K562 (cell line): ENCODE data around the gene CEACAM21. TPM values are rescaled to one million over a fixed set of nuclear protein-coding genes. Genes with fewer than 3 reads are reported as not detected.
A peak's percentile ranks its signal among the peaks of the same experiment; 100 is the strongest.

Experiments
- ATAC-seq: fragments of 200-7000 bp; cut with Tn5 transposase; 3 replicates; pipeline ENCODE4 v1.9.1; 2020; ENCODE audit warnings: moderate library complexity
- BruUV-seq: library from RNA; stranded (reverse); fragments of 400-500 nt; replicated peaks from 2 replicates; lab custom pipeline; 2021; lab: Mats Ljungman, UMichigan
- CTCF ChIA-PET: fragments of 300-600 bp; formaldehyde crosslinking; extraction: SDS; loops from one replicate; lab custom pipeline; 2021; ENCODE audit warnings: low intra/inter-chr PET ratio; lab: Yijun Ruan, JAX
- POLR2A ChIA-PET: fragments of 300-600, 350-650 bp; sonication (Branson Sonifier 250); formaldehyde crosslinking; extraction: SDS; loops from one replicate; lab custom pipeline; 2021; ENCODE audit warnings: antibody characterized with exemption, inconsistent platforms; lab: Yijun Ruan, JAX
- DNase-seq, 4 experiments: peaks; one replicate each; pipeline versions ENCODE4 v3.0.0 to v3.0.0-alpha.2; 2011 to 2018; ENCODE audit warnings: low spot score in 3 of 4, mixed read lengths in 3 of 4; ENCODE audit errors: extremely low read depth in 1 of 4
- FAIRE-seq: peaks from 2 replicates; lab custom pipeline; 2011; peaks lifted over from hg19 to GRCh38; lab: Jason Lieb, UNC
- H2AFZ ChIP-seq: 2 replicates; pipeline ENCODE4 v1.6.0; 2011; ENCODE audit warnings: low read depth, low read length, control low read depth, inconsistent platforms
- H3K27ac ChIP-seq: fragments of 200-600 bp; 3 replicates; pipeline ENCODE4 v1.8.0; 2011; ENCODE audit warnings: low read depth, mild to moderate bottlenecking, control low read depth, inconsistent platforms, low read length, moderate library complexity, mixed read lengths; ENCODE audit errors: extremely low read depth
- H3K27me3 ChIP-seq, 2 experiments: fragments of 300-600 bp in 1 of 2; 2 replicates in 1 of 2; 3 replicates in 1 of 2; pipeline versions ENCODE4 v1.6.0 to v1.8.0; 2011; ENCODE audit warnings: inconsistent platforms in 2 of 2, low read length in 2 of 2, mild to moderate bottlenecking in 1 of 2, mixed read lengths in 1 of 2, moderate library complexity in 1 of 2; ENCODE audit not compliant: control insufficient read depth in 2 of 2, insufficient read depth in 2 of 2
- H3K36me3 ChIP-seq: fragments of 300-600 bp; 3 replicates; pipeline ENCODE4 v1.8.0; 2011; ENCODE audit warnings: mild to moderate bottlenecking, low read length, inconsistent platforms; ENCODE audit not compliant: control insufficient read depth, insufficient read depth
- H3K4me1 ChIP-seq, 2 experiments: fragments of 200-600 bp in 1 of 2; replicated peaks in 1 of 2; 2 replicates in 1 of 2; 3 replicates in 1 of 2; pipeline versions ENCODE4 v1.5.1 to v1.8.0; 2011; ENCODE audit warnings: inconsistent platforms in 2 of 2, low read length in 2 of 2, mild to moderate bottlenecking in 1 of 2, mixed read lengths in 1 of 2, moderate library complexity in 1 of 2; ENCODE audit not compliant: control insufficient read depth in 2 of 2, insufficient read depth in 2 of 2
- H3K4me2 ChIP-seq: 2 replicates; pipeline ENCODE4 v1.6.1; 2011; ENCODE audit warnings: low read length, control low read depth, inconsistent platforms, mixed read lengths; ENCODE audit not compliant: insufficient read depth
- H3K4me3 ChIP-seq: fragments of 200-600 bp; sonication (generic), shearing (Covaris generic); 2 replicates; pipeline ENCODE4 v1.5.1; 2016; ENCODE audit warnings: control low read depth, inconsistent platforms
- H3K79me2 ChIP-seq: fragments of 200-600 bp; 3 replicates; pipeline ENCODE4 v1.8.0; 2011; ENCODE audit warnings: low read length, inconsistent platforms; ENCODE audit not compliant: control insufficient read depth, insufficient read depth
- H3K9ac ChIP-seq, 2 experiments: 2 replicates each; pipeline versions ENCODE4 v1.6.0 to v1.6.1; 2011; ENCODE audit warnings: low read depth in 2 of 2, low read length in 2 of 2, control low read depth in 1 of 2, inconsistent platforms in 1 of 2, mild to moderate bottlenecking in 1 of 2, mixed read lengths in 1 of 2; ENCODE audit not compliant: insufficient read depth in 1 of 2
- H3K9me1 ChIP-seq: one replicate; pipeline ENCODE4 v1.6.0; 2011; ENCODE audit warnings: inconsistent platforms, mild to moderate bottlenecking, low read length, moderate library complexity; ENCODE audit not compliant: control insufficient read depth, insufficient read depth
- H3K9me3 ChIP-seq: replicated peaks from 2 replicates; pipeline ENCODE4 v1.5.1; 2011; ENCODE audit warnings: low read depth, low read length, inconsistent platforms; ENCODE audit not compliant: control insufficient read depth, insufficient read depth
- H4K20me1 ChIP-seq: replicated peaks from 2 replicates; pipeline ENCODE4 v1.6.1; 2011; ENCODE audit warnings: low read length, inconsistent platforms, mixed read lengths; ENCODE audit not compliant: control insufficient read depth, insufficient read depth
- BMI1 ChIP-seq: fragments of 150-350 bp; IDR thresholded peaks from 2 replicates; pipeline ENCODE4 v1.6.1; 2014; ENCODE audit warnings: low read length
- CHD1 ChIP-seq: fragments of 200-600 bp; sonication (generic); IDR thresholded peaks from one replicate; pipeline ENCODE4 v1.6.1; 2012; ENCODE audit warnings: mild to moderate bottlenecking, moderate library complexity, low read length, inconsistent platforms
- HLTF ChIP-seq: fragments of 450-650 bp; IDR thresholded peaks from 2 replicates; pipeline ENCODE4 v1.6.1; 2016
- MECOM ChIP-seq: fragments of 250-450 bp; sonication (Bioruptor Pico); IDR thresholded peaks from 2 replicates; pipeline ENCODE4 v1.8.0; 2022; ENCODE audit warnings: inconsistent platforms
- NFIC ChIP-seq: fragments of 450-650 bp; IDR thresholded peaks from 2 replicates; pipeline ENCODE4 v1.6.1; 2017; ENCODE audit warnings: mild to moderate bottlenecking, inconsistent platforms
- PHB2 ChIP-seq: fragments of 450-650 bp; IDR thresholded peaks from 2 replicates; pipeline ENCODE4 v1.6.1; 2017; ENCODE audit warnings: low read depth
- ZNF431 ChIP-seq: sonication (generic); formaldehyde crosslinking; IDR thresholded peaks from 2 replicates; pipeline ENCODE4 v1.8.0; 2022; ENCODE audit warnings: mild to moderate bottlenecking, missing genetic modification reagents
- WGBS: fragments of 100-300 bp; shearing (Covaris generic); methylation state at CpG from one replicate; pipeline ENCODE4 v1.1.6; 2016; ENCODE audit warnings: low coverage, mixed read lengths; ENCODE audit not compliant: insufficient coverage; ENCODE audit errors: missing lambda C conversion rate; 5-methylcytosine and 5-hydroxymethylcytosine counted together
- in situ Hi-C: fragments of 300-500 bp; cut with MboI; formaldehyde crosslinking; loops from 4 replicates; pipeline ENCODE4 v1.15.0; 2018; ENCODE audit warnings: inconsistent platforms, mixed read lengths
- intact Hi-C: fragments of 100-400 bp; cut with micrococcal nuclease; formaldehyde crosslinking; loops from 2 replicates; pipeline ENCODE4 v1.14.2; 2022
- polyA plus RNA-seq, 8 experiments: library from polyadenylated mRNA; depleted of rRNA in 4 of 8; stranded (reverse) in 5 of 8; unstranded in 3 of 8; fragments of >200 nt; fragmentation: Nextera tagmentation in 2 of 8; fragmentation: Illumina TruSeq in 1 of 8; extraction: Ambion mirVana in 2 of 8; extraction: Trizol in 1 of 8; gene quantifications; 2 replicates each; pipeline versions ENCODE4 v1.2.1 to v1.2.3, GENCODE V29; 2011 to 2014; ENCODE audit warnings: inconsistent platforms in 1 of 8, missing spikeins in 1 of 8
- total RNA-seq, 7 experiments: library from RNA; depleted of rRNA in 6 of 7; stranded (reverse); fragments of >200 nt in 6 of 7; fragmentation: Illumina TruSeq in 2 of 7; extraction: Trizol in 2 of 7; gene quantifications; 2 replicates each; pipeline versions ENCODE4 v1.2.1 to v1.2.3, GENCODE V29; 2011 to 2021; ENCODE audit warnings: low replicate concordance in 1 of 7
- TF ChIP-seq, protein P1 (sequence below), 3 experiments: fragments of 200-800 bp in 1 of 3; sonication (Bioruptor generic) in 1 of 3; sonication (generic) in 1 of 3; formaldehyde crosslinking in 1 of 3; IDR thresholded peaks; 2 replicates each; pipeline versions ENCODE4 v1.6.1 to v1.8.0; 2016 to 2022; ENCODE audit warnings: mild to moderate bottlenecking in 2 of 3, missing compliant biosample characterization in 2 of 3, missing genetic modification characterization in 2 of 3, missing genetic modification reagents in 1 of 3
- TF ChIP-seq, protein P2 (sequence below), 2 experiments: fragments of 450-650 bp; conservative IDR thresholded peaks; 2 replicates each; pipeline ENCODE4 v1.6.1; 2017; ENCODE audit warnings: mild to moderate bottlenecking in 2 of 2, moderate library complexity in 2 of 2

CEACAM21 gene
- total and polyA plus RNA-seq, 9 of the 15 experiments (the other 6 are each of a cell fraction or from before 2014, with no cell fraction given) = 0.06 to 0.40 (median 0.18) TPM; not detected in 1

DNA sequence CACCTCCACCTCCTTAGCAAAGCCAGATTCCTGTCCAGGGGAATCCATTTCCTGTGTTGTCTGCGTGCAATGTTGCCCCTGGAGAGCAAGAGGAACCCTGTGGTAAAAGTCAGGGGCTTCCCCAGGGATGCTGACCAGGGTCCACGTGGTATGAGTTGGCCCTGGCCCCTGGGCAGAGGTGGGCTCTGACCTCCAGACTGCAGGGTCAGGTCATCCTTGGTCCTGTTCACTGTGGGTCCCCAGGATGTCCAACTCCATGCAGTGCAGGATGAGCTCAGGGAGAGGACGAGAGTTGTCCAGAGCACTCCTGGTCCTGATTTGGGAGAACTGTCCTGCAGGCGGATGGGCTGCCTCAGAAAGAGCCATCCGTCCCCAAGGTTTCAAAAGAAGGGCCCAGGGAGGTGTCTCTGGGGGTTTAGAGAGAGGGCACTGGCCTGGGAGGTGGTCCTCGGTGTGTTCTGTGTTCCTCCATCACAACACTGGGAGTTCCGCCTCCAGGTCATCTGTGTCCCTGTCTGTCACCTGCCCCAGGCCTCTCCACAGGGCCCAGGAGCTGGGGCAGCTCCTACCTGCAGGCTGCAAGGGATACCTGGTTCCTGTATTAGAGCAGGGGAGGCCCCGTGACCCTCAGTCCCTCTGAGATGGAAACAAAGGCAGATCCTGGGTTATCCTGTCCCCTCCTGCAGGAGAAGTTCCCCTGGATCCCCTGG is 52.2 kb downstream of the CEACAM21 start:
- no peaks in the 10 kb centered on the region for H3K4me1 ChIP-seq
- ChIA-PET CTCF (interaction anchor here (0.6 kb wide), 1 partner anchor 110 kb away, joined by 3 read pairs; no protein-coding TSS in a partner anchor), POLR2A (interaction anchor here (1.3 kb wide), 1 partner anchor 21 kb away, joined by 4 read pairs; no protein-coding TSS in a partner anchor)
- H3K4me3 ChIP-seq = no peak overlapping the region
- H4K20me1 ChIP-seq = no peaks in the 10 kb centered on the region
- no peaks in the 10 kb centered on the region for H3K9me1 ChIP-seq
- no peak overlapping the region for H3K4me2 ChIP-seq
- intact Hi-C loops = no loop called here
- in situ Hi-C loops = no loop called here
- WGBS = 0% methylated on average over 6 of the region's 8 CpGs
- 0 out of 4 replicates have a peak overlapping the region, but pooled peaks of 1 of the 2 experiments have one; percentile 17 for H3K9ac ChIP-seq
- no peak for DNase-seq
- TF ChIP-seq MECOM (no peak), BMI1 (no peak), HLTF (no peak), PHB2 (no peak), CHD1 (no peak), ZNF431 (CRISPR knock-in tag) (no peak), NFIC (no peak)
- TF ChIP-seq, protein P1, sequence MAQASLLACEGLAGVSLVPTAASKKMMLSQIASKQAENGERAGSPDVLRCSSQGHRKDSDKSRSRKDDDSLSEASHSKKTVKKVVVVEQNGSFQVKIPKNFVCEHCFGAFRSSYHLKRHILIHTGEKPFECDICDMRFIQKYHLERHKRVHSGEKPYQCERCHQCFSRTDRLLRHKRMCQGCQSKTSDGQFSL (CRISPR knock-in tag; IDR thresholded peaks at IDR 0.05) = no peak
- TF ChIP-seq, protein P1 (tag; IDR thresholded peaks at IDR 0.05) = no peak
- TF ChIP-seq, protein P2, sequence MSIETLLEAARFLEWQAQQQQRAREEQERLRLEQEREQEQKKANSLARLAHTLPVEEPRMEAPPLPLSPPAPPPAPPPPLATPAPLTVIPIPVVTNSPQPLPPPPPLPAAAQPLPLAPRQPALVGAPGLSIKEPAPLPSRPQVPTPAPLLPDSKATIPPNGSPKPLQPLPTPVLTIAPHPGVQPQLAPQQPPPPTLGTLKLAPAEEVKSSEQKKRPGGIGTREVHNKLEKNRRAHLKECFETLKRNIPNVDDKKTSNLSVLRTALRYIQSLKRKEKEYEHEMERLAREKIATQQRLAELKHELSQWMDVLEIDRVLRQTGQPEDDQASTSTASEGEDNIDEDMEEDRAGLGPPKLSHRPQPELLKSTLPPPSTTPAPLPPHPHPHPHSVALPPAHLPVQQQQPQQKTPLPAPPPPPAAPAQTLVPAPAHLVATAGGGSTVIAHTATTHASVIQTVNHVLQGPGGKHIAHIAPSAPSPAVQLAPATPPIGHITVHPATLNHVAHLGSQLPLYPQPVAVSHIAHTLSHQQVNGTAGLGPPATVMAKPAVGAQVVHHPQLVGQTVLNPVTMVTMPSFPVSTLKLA (conservative IDR thresholded peaks at IDR 0.05) = no peak
- no peak for FAIRE-seq
- H3K27me3 ChIP-seq = peaks cover 0 to 5% of the 10 kb centered on the region in 2 experiments; a peak in 1 of 5 replicates
- no peak overlapping the region for H2AFZ ChIP-seq
- H3K79me2 ChIP-seq = no peaks in the 10 kb centered on the region
- no peaks in the 10 kb centered on the region for H3K9me3 ChIP-seq
- BruUV-seq = no TSS peak
- no peak overlapping the region for H3K27ac ChIP-seq
- no peaks in the 10 kb centered on the region for H3K36me3 ChIP-seq
- ATAC-seq = no peak

Other genes with a start within 250 kb of the CEACAM21 start
Only the 7 nearest of the 13 such genes appear.
- 44.5 and 52.5 TPM in 2 replicates for gene BCKDHA, start 178.3 kb upstream of the CEACAM21 start, total RNA-seq (2014; rRNA removed)
- 2.0 and 4.8 TPM in 2 replicates for gene BCKDHA, start 178.3 kb upstream of the CEACAM21 start, total RNA-seq (2014; rRNA removed; fragmentation: Illumina TruSeq; extraction: Trizol)
- 10.6 and 14.0 TPM in 2 replicates for gene BCKDHA, start 178.3 kb upstream of the CEACAM21 start, total RNA-seq (2015; rRNA removed; fragmentation: Illumina TruSeq; extraction: Trizol)
- 14.6 and 16.6 TPM in 2 replicates for gene BCKDHA, start 178.3 kb upstream of the CEACAM21 start, total RNA-seq (2021)
- gene BCKDHA, start 178.3 kb upstream of the CEACAM21 start, polyA plus RNA-seq (2011; rRNA removed) = 14.1 and 30.0 TPM in 2 replicates
- gene BCKDHA, start 178.3 kb upstream of the CEACAM21 start, polyA plus RNA-seq (2014; fragmentation: Illumina TruSeq; extraction: Trizol) = 24.0 and 28.8 TPM in 2 replicates
- gene BCKDHA, start 178.3 kb upstream of the CEACAM21 start, polyA plus RNA-seq (2014; fragmentation: Nextera tagmentation; extraction: Ambion mirVana) = 1 to 10 TPM; 4.5 to 6.4 TPM
- gene BCKDHA, start 178.3 kb upstream of the CEACAM21 start, polyA plus RNA-seq (2014; rRNA removed) = 23.0 and 26.9 TPM in 2 replicates
- gene B3GNT8, start 148.8 kb upstream of the CEACAM21 start, total RNA-seq (2014; rRNA removed) = 1.00 and 2.3 TPM in 2 replicates
- not detected in 2 replicates for gene B3GNT8, start 148.8 kb upstream of the CEACAM21 start, total RNA-seq (2014; rRNA removed; fragmentation: Illumina TruSeq; extraction: Trizol)
- 0.83 and 0.90 TPM in 2 replicates for gene B3GNT8, start 148.8 kb upstream of the CEACAM21 start, total RNA-seq (2015; rRNA removed; fragmentation: Illumina TruSeq; extraction: Trizol)
- gene B3GNT8, start 148.8 kb upstream of the CEACAM21 start, total RNA-seq (2021) = 2.9 and 3.4 TPM in 2 replicates
- 0.23 and 0.35 TPM in 2 replicates for gene B3GNT8, start 148.8 kb upstream of the CEACAM21 start, polyA plus RNA-seq (2011; rRNA removed)
- gene B3GNT8, start 148.8 kb upstream of the CEACAM21 start, polyA plus RNA-seq (2014; fragmentation: Illumina TruSeq; extraction: Trizol) = 0.21 and 2.0 TPM in 2 replicates
- under 1 TPM in 1 of 2 experiments, not detected in 1; 0.11 TPM for gene B3GNT8, start 148.8 kb upstream of the CEACAM21 start, polyA plus RNA-seq (2014; fragmentation: Nextera tagmentation; extraction: Ambion mirVana)
- 0.65 and 1.3 TPM in 2 replicates for gene B3GNT8, start 148.8 kb upstream of the CEACAM21 start, polyA plus RNA-seq (2014; rRNA removed)
- gene DMAC2, start 136.3 kb upstream of the CEACAM21 start, total RNA-seq (2014; rRNA removed) = 39.1 and 43.5 TPM in 2 replicates
- gene DMAC2, start 136.3 kb upstream of the CEACAM21 start, total RNA-seq (2014; rRNA removed; fragmentation: Illumina TruSeq; extraction: Trizol) = 33.0 and 34.1 TPM in 2 replicates
- gene DMAC2, start 136.3 kb upstream of the CEACAM21 start, total RNA-seq (2015; rRNA removed; fragmentation: Illumina TruSeq; extraction: Trizol) = 43.1 and 43.2 TPM in 2 replicates
- 51.5 and 55.0 TPM in 2 replicates for gene DMAC2, start 136.3 kb upstream of the CEACAM21 start, total RNA-seq (2021)
- gene DMAC2, start 136.3 kb upstream of the CEACAM21 start, polyA plus RNA-seq (2011; rRNA removed) = 45.3 and 64.1 TPM in 2 replicates
- 58.1 and 59.4 TPM in 2 replicates for gene DMAC2, start 136.3 kb upstream of the CEACAM21 start, polyA plus RNA-seq (2014; fragmentation: Illumina TruSeq; extraction: Trizol)
- 10 to 100 TPM; 12.9 to 20.2 TPM for gene DMAC2, start 136.3 kb upstream of the CEACAM21 start, polyA plus RNA-seq (2014; fragmentation: Nextera tagmentation; extraction: Ambion mirVana)
- 61.0 and 61.2 TPM in 2 replicates for gene DMAC2, start 136.3 kb upstream of the CEACAM21 start, polyA plus RNA-seq (2014; rRNA removed)
- gene ERICH4, start 133.0 kb upstream of the CEACAM21 start, total RNA-seq (2014; rRNA removed) = not detected in 2 replicates
- not detected in 2 replicates for gene ERICH4, start 133.0 kb upstream of the CEACAM21 start, total RNA-seq (2014; rRNA removed; fragmentation: Illumina TruSeq; extraction: Trizol)
- not detected in 2 replicates for gene ERICH4, start 133.0 kb upstream of the CEACAM21 start, total RNA-seq (2015; rRNA removed; fragmentation: Illumina TruSeq; extraction: Trizol)
- not detected in 2 replicates for gene ERICH4, start 133.0 kb upstream of the CEACAM21 start, total RNA-seq (2021)
- gene ERICH4, start 133.0 kb upstream of the CEACAM21 start, polyA plus RNA-seq (2011; rRNA removed) = 0.08 TPM in 1 of 2 replicates, not detected in the other
- not detected in 2 replicates for gene ERICH4, start 133.0 kb upstream of the CEACAM21 start, polyA plus RNA-seq (2014; fragmentation: Illumina TruSeq; extraction: Trizol)
- gene ERICH4, start 133.0 kb upstream of the CEACAM21 start, polyA plus RNA-seq (2014; fragmentation: Nextera tagmentation; extraction: Ambion mirVana) = not detected
- not detected in 2 replicates for gene ERICH4, start 133.0 kb upstream of the CEACAM21 start, polyA plus RNA-seq (2014; rRNA removed)
- not detected in 2 replicates for gene CEACAM4, start 50.9 kb downstream of the CEACAM21 start, total RNA-seq (2014; rRNA removed)
- gene CEACAM4, start 50.9 kb downstream of the CEACAM21 start, total RNA-seq (2014; rRNA removed; fragmentation: Illumina TruSeq; extraction: Trizol) = not detected in 2 replicates
- gene CEACAM4, start 50.9 kb downstream of the CEACAM21 start, total RNA-seq (2015; rRNA removed; fragmentation: Illumina TruSeq; extraction: Trizol) = not detected in 2 replicates
- not detected in 2 replicates for gene CEACAM4, start 50.9 kb downstream of the CEACAM21 start, total RNA-seq (2021)
- gene CEACAM4, start 50.9 kb downstream of the CEACAM21 start, polyA plus RNA-seq (2011; rRNA removed) = not detected in 2 replicates
- not detected in 2 replicates for gene CEACAM4, start 50.9 kb downstream of the CEACAM21 start, polyA plus RNA-seq (2014; fragmentation: Illumina TruSeq; extraction: Trizol)
- gene CEACAM4, start 50.9 kb downstream of the CEACAM21 start, polyA plus RNA-seq (2014; fragmentation: Nextera tagmentation; extraction: Ambion mirVana) = not detected
- not detected in 2 replicates for gene CEACAM4, start 50.9 kb downstream of the CEACAM21 start, polyA plus RNA-seq (2014; rRNA removed)
- gene CEACAM7, start 112.1 kb downstream of the CEACAM21 start, total RNA-seq (2014; rRNA removed) = not detected in 2 replicates
- gene CEACAM7, start 112.1 kb downstream of the CEACAM21 start, total RNA-seq (2014; rRNA removed; fragmentation: Illumina TruSeq; extraction: Trizol) = not detected in 2 replicates
- not detected in 2 replicates for gene CEACAM7, start 112.1 kb downstream of the CEACAM21 start, total RNA-seq (2015; rRNA removed; fragmentation: Illumina TruSeq; extraction: Trizol)
- 0.09 TPM in 1 of 2 replicates, not detected in the other for gene CEACAM7, start 112.1 kb downstream of the CEACAM21 start, total RNA-seq (2021)
- not detected in 2 replicates for gene CEACAM7, start 112.1 kb downstream of the CEACAM21 start, polyA plus RNA-seq (2011; rRNA removed)
- gene CEACAM7, start 112.1 kb downstream of the CEACAM21 start, polyA plus RNA-seq (2014; fragmentation: Illumina TruSeq; extraction: Trizol) = not detected in 2 replicates
- not detected for gene CEACAM7, start 112.1 kb downstream of the CEACAM21 start, polyA plus RNA-seq (2014; fragmentation: Nextera tagmentation; extraction: Ambion mirVana)
- gene CEACAM7, start 112.1 kb downstream of the CEACAM21 start, polyA plus RNA-seq (2014; rRNA removed) = not detected in 2 replicates
- gene CEACAM5, start 132.5 kb downstream of the CEACAM21 start, total RNA-seq (2014; rRNA removed) = not detected in 2 replicates
- gene CEACAM5, start 132.5 kb downstream of the CEACAM21 start, total RNA-seq (2014; rRNA removed; fragmentation: Illumina TruSeq; extraction: Trizol) = not detected in 2 replicates
- not detected in 2 replicates for gene CEACAM5, start 132.5 kb downstream of the CEACAM21 start, total RNA-seq (2015; rRNA removed; fragmentation: Illumina TruSeq; extraction: Trizol)
- 0.33 and 1.7 TPM in 2 replicates for gene CEACAM5, start 132.5 kb downstream of the CEACAM21 start, total RNA-seq (2021)
- not detected in 2 replicates for gene CEACAM5, start 132.5 kb downstream of the CEACAM21 start, polyA plus RNA-seq (2011; rRNA removed)
- gene CEACAM5, start 132.5 kb downstream of the CEACAM21 start, polyA plus RNA-seq (2014; fragmentation: Illumina TruSeq; extraction: Trizol) = not detected in 2 replicates
- gene CEACAM5, start 132.5 kb downstream of the CEACAM21 start, polyA plus RNA-seq (2014; fragmentation: Nextera tagmentation; extraction: Ambion mirVana) = not detected
- not detected in 2 replicates for gene CEACAM5, start 132.5 kb downstream of the CEACAM21 start, polyA plus RNA-seq (2014; rRNA removed)